WTC11 (cell line): Measurements from ENCODE around the gene SOSTDC1.

Source experiments
- E2F1 ChIP-seq: sonication (generic); formaldehyde crosslinking; IDR thresholded peaks from 2 replicates; pipeline ENCODE4 v1.8.0; 2022; ENCODE audit warnings: mild to moderate bottlenecking, missing genetic modification reagents
- ZBTB43 ChIP-seq: sonication (generic); formaldehyde crosslinking; IDR thresholded peaks from 2 replicates; pipeline ENCODE4 v1.8.1; 2023; ENCODE audit warnings: mild to moderate bottlenecking, missing genetic modification reagents
- ZNF423 ChIP-seq: fragments of 250-450 bp; sonication (Bioruptor Pico); IDR thresholded peaks from 2 replicates; pipeline ENCODE4 v2.1.2; 2022; ENCODE audit warnings: mild to moderate bottlenecking, moderate library complexity
- TF ChIP-seq, protein P1 (sequence below): fragments of 200-600 bp; IDR thresholded peaks from 2 replicates; pipeline ENCODE4 v1.8.0; 2022; ENCODE audit warnings: antibody characterized with exemption

- TF ChIP-seq, protein P1, sequence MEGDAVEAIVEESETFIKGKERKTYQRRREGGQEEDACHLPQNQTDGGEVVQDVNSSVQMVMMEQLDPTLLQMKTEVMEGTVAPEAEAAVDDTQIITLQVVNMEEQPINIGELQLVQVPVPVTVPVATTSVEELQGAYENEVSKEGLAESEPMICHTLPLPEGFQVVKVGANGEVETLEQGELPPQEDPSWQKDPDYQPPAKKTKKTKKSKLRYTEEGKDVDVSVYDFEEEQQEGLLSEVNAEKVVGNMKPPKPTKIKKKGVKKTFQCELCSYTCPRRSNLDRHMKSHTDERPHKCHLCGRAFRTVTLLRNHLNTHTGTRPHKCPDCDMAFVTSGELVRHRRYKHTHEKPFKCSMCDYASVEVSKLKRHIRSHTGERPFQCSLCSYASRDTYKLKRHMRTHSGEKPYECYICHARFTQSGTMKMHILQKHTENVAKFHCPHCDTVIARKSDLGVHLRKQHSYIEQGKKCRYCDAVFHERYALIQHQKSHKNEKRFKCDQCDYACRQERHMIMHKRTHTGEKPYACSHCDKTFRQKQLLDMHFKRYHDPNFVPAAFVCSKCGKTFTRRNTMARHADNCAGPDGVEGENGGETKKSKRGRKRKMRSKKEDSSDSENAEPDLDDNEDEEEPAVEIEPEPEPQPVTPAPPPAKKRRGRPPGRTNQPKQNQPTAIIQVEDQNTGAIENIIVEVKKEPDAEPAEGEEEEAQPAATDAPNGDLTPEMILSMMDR: no peak
- no peak for TF ChIP-seq ZBTB43 (CRISPR knock-in tag)
- no peak for TF ChIP-seq ZNF423
- no peak for TF ChIP-seq E2F1 (CRISPR knock-in tag)
These were observed 48.7 kb upstream of the SOSTDC1 start for GRCh38 chr7:16514271-16514670.
